NOMO-1 treated with DMSO at 0.1 percent for 48 hours (cell line): ENCODE data around the gene STIMATE.
A peak's percentile ranks its signal among the peaks of the same experiment; 100 is the strongest.

ENCODE experiments used
- DNase-seq: peaks from one replicate; lab custom pipeline; 2025; ENCODE audit not compliant: unreplicated experiment; lab: John Stamatoyannopoulos, UW

Gene STIMATE

GRCh38 chr3:52843108-52843865, 54.1 kb downstream of the STIMATE start:
- no peak for DNase-seq

- DNase-seq: no peak
These were observed 54.9 kb downstream of the STIMATE start for GRCh38 chr3:52842424-52842823.

DNA sequence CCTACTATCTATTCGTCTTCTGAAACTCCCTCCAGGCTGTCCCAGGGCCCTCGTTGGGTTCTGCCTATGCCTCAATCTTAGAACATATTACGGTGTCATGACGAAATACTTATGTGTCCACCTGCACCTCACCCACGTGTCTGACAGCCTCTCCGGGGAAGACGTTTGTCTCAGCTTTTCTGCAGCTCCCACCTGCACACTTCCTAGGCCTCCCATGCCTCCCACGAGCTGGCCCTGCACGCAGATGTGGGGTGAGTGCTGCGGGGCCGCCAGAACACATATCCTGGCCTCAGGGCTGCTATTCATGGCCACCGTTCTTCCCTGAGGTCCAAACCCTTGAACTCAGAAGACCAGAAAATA, 55.4 kb downstream of the STIMATE start:
- DNase-seq: no peak

DNA sequence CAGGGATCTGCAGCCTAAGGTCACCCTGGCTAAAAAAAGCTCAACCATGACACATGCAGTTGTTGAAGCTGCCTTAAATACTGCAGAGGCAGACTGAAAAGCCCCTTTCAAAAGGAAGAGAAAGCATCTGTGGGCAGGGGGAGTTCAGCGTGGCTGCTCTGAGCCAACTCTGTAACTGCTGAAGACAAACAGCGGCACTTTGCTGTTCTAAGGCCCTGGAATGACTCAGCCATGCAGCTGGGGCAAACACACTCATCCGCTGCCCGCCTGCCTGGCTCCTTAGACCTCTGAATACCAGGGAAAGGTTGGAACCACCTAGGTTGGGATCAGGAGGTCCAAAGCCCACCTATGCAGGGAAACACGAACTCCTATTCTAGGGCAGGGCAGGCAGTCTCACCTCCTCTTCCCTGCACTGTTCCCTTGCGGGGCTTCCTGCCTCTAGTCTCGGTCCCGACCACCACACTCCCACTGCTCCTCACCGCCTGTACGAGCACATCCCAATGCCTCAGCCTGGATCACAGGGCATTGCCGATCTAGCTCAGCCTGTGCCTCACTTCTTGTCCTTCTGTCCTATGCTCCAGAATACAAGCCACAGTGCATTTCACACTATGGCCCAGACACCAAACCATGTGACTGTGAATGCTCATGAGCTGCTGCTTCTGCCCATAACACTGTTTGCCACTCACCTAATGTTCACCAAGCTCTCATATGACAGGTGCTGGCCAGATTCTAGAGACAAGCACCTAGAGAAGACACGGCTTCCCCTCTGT, 56.0 kb downstream of the STIMATE start:
- no peak for DNase-seq

DNA sequence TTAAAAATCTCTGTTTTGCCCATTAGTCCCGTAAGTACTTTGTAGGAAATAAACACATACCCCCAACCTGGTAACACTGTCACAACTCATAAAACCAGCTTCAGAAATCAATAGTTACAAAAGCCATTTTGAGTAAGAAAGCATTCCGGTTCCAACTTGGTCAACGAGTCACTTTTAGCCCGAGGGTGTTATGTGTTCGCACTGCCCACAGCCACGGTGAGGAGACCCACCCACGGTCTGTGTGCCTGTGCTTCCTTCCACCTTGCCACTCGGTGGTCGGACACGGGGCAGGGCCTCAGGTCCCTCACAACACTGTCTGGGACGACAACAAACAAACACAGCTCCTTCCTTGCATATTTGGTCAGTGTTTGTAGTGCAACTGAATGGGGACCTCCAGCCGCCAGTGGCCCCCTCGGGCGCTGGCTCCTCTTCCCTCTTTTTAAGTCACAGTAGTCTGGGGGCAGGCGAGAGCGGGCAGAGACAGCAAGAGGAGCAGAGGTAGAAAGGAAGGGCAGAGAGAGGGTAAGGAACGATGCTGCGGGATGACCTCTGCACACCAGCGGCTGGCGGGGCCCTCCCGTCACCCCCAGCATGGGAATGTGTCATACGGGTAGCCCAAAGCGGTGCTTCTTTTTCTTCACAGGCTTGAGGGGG, 57.3 kb downstream of the STIMATE start:
- DNase-seq: no peak

DNA sequence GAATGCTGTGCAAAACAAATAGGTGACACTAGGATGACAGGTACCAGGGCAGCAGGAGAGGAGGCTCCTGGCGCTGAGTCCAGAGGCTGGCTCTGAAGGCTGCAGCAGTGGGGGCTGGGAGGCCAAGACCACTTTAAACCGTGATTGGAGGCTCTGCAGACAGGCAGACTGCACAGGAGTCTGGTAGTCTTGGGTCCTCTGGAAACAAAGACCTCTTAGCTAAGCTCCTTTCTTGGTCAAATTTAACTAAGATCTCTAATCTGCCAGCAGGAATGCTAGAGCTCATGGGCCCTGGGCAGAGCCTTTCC, 58.1 kb downstream of the STIMATE start:
- no peak for DNase-seq

DNA sequence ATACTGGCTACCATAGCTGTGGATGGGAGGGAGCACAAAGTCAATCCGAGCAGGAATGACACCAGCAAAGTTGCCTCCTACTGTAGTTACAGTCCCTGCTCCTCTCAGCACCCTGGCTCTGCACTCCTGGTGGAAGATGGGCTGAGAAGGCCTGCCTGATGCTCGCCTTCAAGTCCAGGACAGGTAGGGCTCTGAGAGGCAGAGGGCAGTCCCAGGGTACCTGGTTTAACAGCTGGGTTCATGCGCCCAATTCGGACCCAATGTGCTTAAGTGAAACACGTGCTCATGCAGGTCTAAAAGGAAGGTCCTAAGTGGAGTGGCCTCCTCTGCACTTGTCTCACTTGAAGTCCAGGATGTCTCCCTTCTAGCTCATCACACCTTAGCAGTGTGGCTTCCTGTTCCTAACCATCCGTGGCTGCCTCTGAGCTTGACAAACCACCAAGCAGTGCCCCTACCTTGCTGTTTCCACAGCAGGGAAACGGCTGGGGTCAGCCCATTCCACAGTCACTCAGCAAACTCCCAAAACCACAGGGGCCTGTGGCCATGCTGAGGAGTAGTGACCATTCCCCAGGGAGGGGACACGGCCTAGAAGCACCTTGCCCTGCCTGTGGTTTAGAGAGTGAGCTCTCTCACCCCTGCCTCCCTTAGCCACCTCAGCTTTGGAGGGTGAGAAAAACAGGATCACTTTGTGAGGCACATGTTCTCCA, 58.6 kb downstream of the STIMATE start:
- no peak for DNase-seq

- no peak for DNase-seq
These were observed 60.4 kb downstream of the STIMATE start for GRCh38 chr3:52836986-52837385.

- DNase-seq: no peak
These were observed 60.9 kb downstream of the STIMATE start for GRCh38 chr3:52836471-52836845.

GRCh38 chr3:52835766-52836470, 61.4 kb downstream of the STIMATE start:
- DNase-seq: no peak

- DNase-seq: no peak
These were observed 62.4 kb downstream of the STIMATE start, which contains the start of gene MUSTN1 for GRCh38 chr3:52834871-52835501. Gene MUSTN1, minus strand, starts transcription at chr3:52835019. Its CDS starts 71 bp downstream, at chr3:52834948.

DNA sequence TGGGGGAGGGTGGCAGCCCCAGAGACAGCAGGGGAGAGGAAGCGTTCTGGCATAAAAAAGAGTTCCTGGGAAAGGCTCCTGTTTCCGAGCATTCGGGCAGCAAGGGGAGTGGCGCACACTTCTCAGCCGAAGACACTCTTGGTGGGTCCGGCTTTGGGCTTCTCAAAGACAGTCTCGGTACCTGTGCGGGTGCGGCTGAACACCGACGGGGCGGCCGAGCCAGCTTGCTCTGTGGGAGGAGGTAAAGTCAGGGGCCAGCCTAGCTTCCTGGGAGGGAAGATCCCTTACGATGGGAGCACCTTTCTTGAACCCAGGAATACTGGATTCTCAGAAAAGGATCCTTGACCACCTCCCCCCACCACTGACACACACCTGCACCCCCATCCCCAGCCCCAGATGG, 64.1 kb downstream of the STIMATE start:
- no peak for DNase-seq

DNA sequence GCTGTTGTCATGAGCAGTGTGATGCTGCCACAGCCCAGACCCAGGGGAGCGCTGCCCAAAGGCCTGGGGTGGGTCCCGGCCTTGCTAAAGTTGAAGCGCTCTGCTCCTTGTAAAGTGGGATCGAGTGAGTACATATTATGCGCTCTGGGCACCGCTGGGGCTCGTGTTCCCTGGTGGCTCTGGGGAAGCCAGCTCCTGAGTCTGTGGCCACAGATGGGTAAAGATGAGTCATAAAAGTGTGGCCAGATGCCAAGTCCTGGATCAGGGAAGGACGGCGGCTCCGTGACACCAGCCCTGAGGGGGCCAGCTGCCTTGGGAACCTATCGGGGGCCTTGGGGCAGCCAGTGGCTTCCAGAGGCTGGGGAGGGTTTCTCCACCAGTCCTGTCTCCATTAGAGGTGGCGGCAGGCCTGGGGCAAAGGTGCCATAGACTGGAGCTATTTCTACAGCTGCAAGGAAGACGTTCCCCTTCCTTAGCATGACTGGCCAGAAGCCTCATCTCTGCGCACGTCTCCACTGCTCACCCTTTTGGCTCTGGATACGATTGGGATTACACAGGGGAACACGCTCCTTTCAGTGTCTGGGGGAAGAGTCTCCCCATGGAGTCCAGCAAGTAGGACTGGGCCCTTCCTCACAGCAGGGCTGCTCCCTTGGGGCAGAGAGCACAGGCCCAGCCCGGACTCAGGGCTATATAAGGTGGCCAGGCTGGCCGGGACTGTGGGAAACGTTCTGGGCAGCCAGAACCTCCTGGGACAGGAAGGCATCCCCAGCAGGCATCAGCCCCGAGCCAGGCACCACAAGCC, 65.6 kb downstream of the STIMATE start:
- DNase-seq: no peak

DNA sequence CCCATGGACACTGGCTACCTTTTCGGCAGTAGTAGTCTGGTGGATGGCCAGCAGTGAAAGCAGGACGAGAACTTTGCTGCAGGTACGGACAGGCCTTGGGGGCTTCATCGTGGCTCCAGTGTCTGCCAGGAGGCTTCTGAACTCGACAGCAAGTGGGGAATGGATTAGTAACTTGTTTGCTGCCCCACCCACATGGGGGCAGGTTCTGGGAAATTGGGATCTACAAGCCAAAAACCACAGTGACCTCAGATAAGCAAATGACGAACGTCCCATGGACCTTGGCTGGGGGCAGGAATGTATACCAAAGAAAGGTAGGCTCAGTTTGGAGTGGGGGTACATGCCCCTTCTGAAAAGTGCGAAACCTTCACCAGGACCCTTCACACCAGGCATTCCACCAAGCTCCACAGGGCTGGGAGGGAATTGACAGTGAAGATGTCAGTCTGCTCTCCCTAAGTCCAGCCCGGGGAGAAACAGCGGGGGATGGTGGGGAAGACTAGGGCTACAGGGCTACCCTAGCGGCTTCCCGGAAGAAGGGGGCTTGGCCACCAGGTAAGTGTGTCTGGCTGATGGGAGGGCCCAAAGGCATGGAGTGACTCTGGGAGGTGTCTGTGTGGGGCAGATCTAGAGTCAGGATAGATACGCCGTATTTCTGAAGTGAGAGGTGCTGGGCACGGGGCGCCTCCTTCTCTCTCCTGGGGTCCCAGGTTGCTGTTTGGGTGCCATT, 66.7 kb downstream of the STIMATE start, which contains the start of gene ITIH4:
Gene ITIH4, minus strand, starts transcription at position 138 of the 724 bp plus-strand sequence. Its CDS starts 30 bp downstream, at position 108.
- no peak for DNase-seq

DNA sequence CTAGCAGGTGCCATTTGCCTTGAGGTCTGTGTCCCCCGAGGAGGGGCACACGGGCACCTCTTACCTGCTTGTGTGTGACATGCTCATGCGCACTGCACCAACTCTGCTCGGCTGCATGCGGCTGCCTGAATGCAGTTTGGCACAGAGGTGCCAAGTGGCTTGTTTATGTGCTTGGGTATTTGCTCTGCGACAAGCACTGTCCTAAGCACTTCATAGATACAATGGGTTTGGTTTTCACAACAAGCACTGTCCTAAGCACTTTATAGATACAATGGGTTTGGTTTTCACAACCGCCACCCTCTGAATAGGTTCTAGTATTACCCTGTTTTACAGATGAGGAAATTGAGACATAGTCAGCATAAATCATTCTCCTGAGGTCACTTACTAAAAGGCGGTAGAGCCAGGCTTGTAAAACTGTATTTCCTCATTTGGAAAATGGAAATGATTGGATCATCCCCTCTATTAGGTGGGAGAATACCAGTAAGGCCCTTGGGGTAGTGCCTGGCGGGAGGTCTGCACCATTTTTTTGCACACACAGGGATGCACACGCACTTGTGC, 67.4 kb downstream of the STIMATE start:
- peak; percentile 79 for DNase-seq

DNA sequence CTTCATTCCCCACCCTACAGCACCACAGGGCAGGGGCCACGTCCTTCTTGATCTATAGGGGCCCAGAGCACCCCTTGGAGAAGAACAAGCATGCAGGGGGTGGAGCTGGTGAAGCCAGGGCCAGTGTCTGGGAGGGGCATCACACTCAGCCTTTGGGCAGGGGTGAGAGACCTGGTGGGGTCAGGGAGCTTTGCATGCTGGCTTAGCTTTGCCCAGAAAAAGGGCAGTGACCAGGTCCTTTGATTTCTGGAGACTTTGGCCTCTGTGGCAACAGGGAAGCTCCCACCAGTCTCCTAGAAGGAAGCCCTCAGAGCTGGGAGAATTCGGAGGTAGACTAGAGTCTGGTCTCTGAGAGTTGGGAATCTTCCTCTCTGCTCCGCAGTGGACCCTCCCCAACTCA, 67.9 kb downstream of the STIMATE start:
- no peak for DNase-seq

DNA sequence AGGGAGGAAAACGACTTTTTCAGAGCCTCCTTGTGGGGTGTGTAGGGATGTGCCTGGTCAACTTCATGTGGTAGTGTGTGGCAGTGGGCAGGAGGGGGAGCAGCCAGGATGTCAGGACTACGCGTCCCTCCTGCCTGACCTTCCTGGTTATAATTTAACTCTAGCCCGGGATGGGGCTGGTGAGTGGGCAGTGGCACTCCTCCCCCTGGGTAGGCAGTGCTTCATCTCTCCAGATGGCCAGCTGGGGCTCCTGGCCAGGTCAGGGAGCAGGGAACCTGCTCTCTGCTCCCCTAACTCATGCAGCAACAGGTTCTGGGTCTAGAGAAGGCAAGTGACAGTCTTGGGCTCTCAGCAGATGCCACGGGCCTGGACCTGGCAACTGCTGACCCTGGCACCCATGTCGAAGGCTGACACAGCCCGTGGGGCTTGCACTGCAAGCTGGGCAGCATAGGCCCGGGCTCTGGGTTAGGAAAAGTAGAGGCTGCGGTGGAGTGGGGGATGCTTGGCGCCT, 69.4 kb downstream of the STIMATE start:
- DNase-seq: no peak

DNA sequence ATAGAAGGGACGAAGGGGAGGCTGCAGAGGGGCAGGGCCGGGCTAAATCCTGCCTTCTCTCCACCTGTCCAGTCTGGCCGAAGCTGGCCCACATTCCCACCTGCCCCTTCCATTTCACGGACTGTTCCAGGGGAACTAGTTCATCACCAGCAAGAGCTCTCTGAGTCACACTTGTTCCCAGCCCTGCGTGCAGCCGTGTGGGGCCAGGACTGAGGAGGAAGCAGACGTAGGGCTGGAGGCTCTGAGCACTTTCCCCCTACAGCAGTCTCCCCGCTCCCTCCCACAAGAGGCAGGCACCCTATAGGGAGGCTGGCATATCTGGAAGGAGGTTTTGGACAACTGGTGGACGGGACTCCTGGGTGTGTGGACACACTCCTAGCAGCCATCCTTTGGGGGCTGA, 69.9 kb downstream of the STIMATE start:
- DNase-seq: peak; percentile 43
